Type B pancreatic cell (in vitro differentiated cells): Measurements from ENCODE around the gene PPP4R1. TPM values are rescaled to one million over a fixed set of nuclear protein-coding genes. Genes with fewer than 3 reads are reported as not detected.

Experiments used
- DNase-seq: peaks from one replicate; pipeline ENCODE4 v3.0.0; 2021; ENCODE audit warnings: mixed read lengths; ENCODE audit not compliant: unreplicated experiment; ENCODE audit errors: extremely low spot score
- H3K27ac Mint-ChIP-seq: 2 replicates; pipeline ENCODE4 v1.8.0; 2021; ENCODE audit warnings: mild to moderate bottlenecking, mixed read lengths
- H3K27me3 Mint-ChIP-seq: 2 replicates; pipeline ENCODE4 v1.8.0; 2021; ENCODE audit warnings: mixed read lengths
- H3K36me3 Mint-ChIP-seq: 2 replicates; pipeline ENCODE4 v1.8.0; 2021; ENCODE audit warnings: mixed read lengths
- H3K4me1 Mint-ChIP-seq: one replicate; pipeline ENCODE4 v1.8.0; 2021; ENCODE audit warnings: mixed read lengths; ENCODE audit not compliant: unreplicated experiment
- H3K4me3 Mint-ChIP-seq: 2 replicates; pipeline ENCODE4 v1.8.0; 2021; ENCODE audit warnings: mild to moderate bottlenecking, mixed read lengths
- H3K9me3 Mint-ChIP-seq: 2 replicates; pipeline ENCODE4 v1.8.0; 2021; ENCODE audit warnings: mixed read lengths
- total RNA-seq: library from RNA; stranded (reverse); gene quantifications from 2 replicates; pipeline ENCODE4 v1.2.1, GENCODE V29; 2021; ENCODE audit warnings: low replicate concordance
- TF ChIP-seq, protein P1 (sequence below): fragments of 200-600 bp; sonication (generic); conservative IDR thresholded peaks from 2 replicates; pipeline ENCODE4 v1.5.0; 2021; ENCODE audit warnings: antibody characterized with exemption, mild to moderate bottlenecking

PPP4R1 gene
- total RNA-seq, 1 donor from 2014 or later, result 109 TPM

DNA sequence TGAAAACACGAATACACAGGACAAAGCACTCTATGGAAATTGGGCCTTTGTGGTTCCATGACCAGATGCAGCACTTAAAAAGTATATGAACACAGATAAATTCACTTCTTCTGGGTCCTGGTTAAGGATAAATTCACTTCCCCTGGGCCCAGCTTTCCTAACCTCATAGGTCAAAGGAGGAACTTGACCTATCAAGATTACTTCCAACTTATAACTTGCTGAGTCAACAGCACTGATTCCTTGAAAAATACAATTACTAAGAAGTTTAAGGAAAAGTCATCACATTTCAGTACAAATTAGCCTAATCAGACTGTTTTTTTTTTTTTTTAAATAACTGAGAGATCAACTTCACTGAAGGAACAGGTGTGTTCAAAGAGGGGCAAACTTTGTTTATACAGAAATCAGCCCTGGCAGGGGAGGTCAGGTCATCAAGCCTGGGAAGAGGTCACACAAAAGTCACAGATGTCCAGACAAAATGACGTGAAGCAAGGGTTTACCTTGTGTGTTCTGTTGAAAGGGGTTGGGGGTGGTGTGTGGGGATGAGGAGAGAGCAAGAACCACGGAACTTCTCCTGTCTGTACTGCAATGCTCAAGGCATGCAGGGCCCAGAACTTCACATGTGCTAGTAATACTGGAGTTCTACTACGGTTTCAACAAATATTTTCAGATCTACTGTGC is 55.8 kb downstream of the PPP4R1 start:
- no peak overlapping the region for H3K27ac Mint-ChIP-seq
- DNase-seq, result no peak
- H3K9me3 Mint-ChIP-seq, result peaks cover 5% of the 10 kb centered on the region
- H3K4me1 Mint-ChIP-seq, result no peaks in the 10 kb centered on the region
- TF ChIP-seq, protein P1, sequence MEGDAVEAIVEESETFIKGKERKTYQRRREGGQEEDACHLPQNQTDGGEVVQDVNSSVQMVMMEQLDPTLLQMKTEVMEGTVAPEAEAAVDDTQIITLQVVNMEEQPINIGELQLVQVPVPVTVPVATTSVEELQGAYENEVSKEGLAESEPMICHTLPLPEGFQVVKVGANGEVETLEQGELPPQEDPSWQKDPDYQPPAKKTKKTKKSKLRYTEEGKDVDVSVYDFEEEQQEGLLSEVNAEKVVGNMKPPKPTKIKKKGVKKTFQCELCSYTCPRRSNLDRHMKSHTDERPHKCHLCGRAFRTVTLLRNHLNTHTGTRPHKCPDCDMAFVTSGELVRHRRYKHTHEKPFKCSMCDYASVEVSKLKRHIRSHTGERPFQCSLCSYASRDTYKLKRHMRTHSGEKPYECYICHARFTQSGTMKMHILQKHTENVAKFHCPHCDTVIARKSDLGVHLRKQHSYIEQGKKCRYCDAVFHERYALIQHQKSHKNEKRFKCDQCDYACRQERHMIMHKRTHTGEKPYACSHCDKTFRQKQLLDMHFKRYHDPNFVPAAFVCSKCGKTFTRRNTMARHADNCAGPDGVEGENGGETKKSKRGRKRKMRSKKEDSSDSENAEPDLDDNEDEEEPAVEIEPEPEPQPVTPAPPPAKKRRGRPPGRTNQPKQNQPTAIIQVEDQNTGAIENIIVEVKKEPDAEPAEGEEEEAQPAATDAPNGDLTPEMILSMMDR, result no peak
- H3K27me3 Mint-ChIP-seq, result no peaks in the 10 kb centered on the region
- peaks cover 58% of the 10 kb centered on the region for H3K36me3 Mint-ChIP-seq
- H3K4me3 Mint-ChIP-seq, result no peak overlapping the region

DNA sequence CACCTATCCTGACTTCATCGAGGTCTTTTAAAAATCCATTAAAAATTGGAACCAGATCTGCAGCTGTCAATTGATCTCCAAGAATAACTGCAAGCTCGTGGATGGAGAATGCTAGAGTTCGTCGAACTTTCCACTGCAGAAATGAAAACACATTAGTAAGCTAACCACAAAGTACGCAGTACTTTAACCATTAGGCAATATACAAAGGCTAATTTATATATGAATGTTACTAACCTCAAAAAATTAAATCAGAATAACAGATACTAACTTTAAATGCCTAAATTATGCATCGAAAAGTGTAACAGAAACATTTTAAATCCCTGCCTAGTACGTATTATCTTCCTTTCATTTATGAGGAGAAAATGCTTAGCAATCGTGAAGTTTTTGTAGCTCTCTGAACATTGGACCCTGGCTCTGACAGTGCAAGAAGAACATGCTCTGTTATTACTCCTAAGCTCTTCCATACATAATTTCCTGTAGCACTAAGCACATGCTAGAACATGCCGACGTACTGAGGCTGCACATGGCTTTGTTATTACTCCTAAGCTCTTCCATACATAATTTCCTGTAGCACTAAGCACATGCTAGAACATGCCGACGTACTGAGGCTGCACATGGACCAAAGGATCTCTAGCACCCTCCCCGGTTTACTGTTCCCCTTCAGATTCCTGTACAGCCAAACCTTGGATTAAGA is 57.0 kb downstream of the PPP4R1 start:
- Mint-ChIP-seq H3K36me3 (peaks cover 58% of the 10 kb centered on the region), H3K9me3 (peaks cover 5% of the 10 kb centered on the region), H3K27ac (no peak overlapping the region), H3K4me1 (no peaks in the 10 kb centered on the region), H3K27me3 (no peaks in the 10 kb centered on the region), H3K4me3 (no peak overlapping the region)
- TF ChIP-seq, protein P1, result no peak
- no peak for DNase-seq

DNA sequence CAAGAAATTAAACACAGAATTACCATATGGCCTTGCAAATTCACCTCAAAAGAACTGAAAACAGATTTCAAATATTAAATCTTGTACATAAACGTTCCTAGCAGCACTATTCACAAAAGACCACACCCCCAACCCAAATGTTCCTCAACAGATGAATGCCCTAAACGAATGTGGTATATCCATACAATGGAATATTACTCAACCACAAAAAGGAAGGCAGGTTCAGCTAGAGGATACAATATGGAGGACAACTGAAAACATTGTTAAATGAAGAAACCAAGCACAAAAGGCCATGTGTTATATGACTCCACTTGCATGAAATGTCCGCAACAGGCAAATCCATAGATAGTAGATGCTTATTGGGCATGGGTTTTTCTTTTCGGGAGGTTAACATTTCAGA is 61.7 kb downstream of the PPP4R1 start:
- no peak for DNase-seq
- H3K4me1 Mint-ChIP-seq, result no peaks in the 10 kb centered on the region
- peaks cover 5% of the 10 kb centered on the region for H3K9me3 Mint-ChIP-seq
- no peak overlapping the region for H3K4me3 Mint-ChIP-seq
- TF ChIP-seq, protein P1, result no peak
- H3K27ac Mint-ChIP-seq, result no peak overlapping the region
- H3K36me3 Mint-ChIP-seq, result peaks cover 66% of the 10 kb centered on the region
- H3K27me3 Mint-ChIP-seq, result no peaks in the 10 kb centered on the region

DNA sequence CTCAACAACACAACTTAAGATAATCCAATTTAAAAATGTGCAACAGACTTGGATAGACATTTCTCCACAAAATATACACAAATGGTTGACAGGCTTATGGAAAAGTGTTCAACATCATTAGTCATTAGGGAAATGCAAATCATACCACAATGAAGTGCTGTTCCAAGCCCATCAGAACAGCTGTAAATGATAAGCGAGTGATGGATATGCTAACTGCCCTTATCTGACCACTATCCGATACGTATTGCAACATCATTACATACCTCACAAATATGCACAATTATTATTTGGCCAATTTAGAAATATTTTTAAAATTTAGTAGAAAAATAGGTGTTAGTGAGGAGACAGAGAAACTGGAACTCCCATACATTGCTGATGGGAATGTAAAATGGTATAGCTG is 62.2 kb downstream of the PPP4R1 start:
- peaks cover 5% of the 10 kb centered on the region for H3K9me3 Mint-ChIP-seq
- no peak overlapping the region for H3K4me3 Mint-ChIP-seq
- TF ChIP-seq, protein P1, result no peak
- H3K27ac Mint-ChIP-seq, result no peak overlapping the region
- peaks cover 67% of the 10 kb centered on the region for H3K36me3 Mint-ChIP-seq
- no peak for DNase-seq
- H3K4me1 Mint-ChIP-seq, result no peaks in the 10 kb centered on the region
- no peaks in the 10 kb centered on the region for H3K27me3 Mint-ChIP-seq

DNA sequence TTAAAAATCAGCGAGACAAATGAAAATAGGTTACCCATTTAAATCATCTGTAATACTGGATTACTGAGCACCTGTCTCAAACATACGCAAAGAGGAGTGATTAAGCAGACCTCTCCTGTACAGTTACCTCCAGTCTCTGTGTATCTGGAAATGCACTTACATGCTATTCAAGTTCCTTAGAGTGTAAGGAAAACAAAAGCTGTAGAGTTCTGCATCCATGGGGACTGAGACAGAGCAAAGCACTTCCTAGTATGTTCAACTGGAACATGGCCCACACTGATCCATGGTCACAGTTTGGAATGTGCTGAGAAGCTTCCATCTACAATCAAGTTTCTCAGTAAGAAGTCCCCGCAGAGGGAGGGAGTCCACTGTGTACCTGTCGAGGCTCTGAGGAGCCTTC is 63.9 kb downstream of the PPP4R1 start:
- Mint-ChIP-seq H3K27ac (no peak overlapping the region), H3K27me3 (no peaks in the 10 kb centered on the region), H3K9me3 (peaks cover 5% of the 10 kb centered on the region), H3K4me3 (no peak overlapping the region), H3K36me3 (peaks cover 65% of the 10 kb centered on the region), H3K4me1 (no peaks in the 10 kb centered on the region)
- no peak for DNase-seq
- TF ChIP-seq, protein P1, result no peak
